GM21367 (cell line): Measurements from ENCODE around the gene KCNE1.

ENCODE experiments used
- ATAC-seq: cut with Tn5 transposase; IDR thresholded peaks from one replicate; pipeline ENCODE4 v1.9.1; 2021; ENCODE audit not compliant: unreplicated experiment

The KCNE1 gene

DNA sequence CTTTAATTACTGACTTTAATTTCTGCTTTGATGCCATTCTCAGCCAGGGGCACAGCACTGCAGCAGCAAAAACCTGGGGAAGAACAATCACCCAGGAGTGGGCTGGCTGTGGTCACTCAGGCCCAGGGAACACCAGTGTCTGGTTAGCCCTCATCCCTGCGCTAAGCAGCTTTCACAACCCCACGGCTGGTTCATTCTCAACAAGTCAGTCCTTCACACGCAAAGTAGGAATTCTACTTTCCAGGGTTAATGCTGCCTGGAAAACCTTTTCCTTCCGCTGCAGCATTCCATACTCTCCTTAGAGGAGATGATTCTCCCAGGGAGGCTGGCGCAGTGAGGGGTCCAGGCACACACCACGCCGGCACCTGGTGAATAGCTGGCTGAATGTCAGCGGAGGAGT is 24.3 kb upstream of the KCNE1 start:
- no peak for ATAC-seq

DNA sequence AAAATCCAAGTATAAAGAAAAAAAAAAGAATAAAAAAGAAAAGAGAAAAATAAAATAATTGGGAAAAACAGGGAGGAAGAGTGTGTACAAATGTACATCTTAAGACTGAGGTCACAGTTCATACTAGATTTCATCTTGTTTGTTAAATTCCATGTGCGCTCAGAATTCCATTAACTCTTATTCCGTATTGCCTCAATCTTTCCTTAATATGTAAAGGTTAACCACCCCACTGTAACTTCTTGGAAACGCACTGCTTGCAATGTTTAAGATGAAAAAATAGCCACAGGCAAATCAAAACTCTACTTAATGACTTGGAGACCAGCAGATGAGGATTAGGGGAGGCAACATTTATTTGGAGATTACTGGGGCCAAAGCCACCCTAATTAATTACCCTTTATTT is 23.9 kb upstream of the KCNE1 start:
- ATAC-seq = no peak

GRCh38 chr21:34534522-34534921 is 22.5 kb upstream of the KCNE1 start:
- ATAC-seq = no peak

DNA sequence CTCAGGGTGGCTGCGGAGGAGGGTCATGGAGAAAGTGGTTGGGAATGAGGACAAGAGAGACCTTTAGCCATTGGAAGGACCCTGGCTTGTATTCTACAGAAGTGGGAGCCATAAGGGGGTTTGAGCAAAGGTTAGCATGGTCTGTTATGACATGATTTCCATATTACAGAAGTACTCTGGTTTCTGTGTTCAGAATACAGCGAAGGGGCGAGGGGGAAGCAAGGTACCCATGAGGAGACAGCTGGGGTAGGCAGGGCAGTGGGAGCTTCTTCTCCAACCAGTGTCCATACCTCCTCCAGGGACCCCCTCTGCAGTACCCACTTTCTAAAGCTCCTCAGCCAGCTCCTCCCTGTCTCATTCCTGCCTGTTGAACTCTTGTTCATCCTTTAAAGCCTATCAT is 21.9 kb upstream of the KCNE1 start:
- no peak for ATAC-seq

GRCh38 chr21:34531399-34531798 is 19.4 kb upstream of the KCNE1 start:
- ATAC-seq = no peak

DNA sequence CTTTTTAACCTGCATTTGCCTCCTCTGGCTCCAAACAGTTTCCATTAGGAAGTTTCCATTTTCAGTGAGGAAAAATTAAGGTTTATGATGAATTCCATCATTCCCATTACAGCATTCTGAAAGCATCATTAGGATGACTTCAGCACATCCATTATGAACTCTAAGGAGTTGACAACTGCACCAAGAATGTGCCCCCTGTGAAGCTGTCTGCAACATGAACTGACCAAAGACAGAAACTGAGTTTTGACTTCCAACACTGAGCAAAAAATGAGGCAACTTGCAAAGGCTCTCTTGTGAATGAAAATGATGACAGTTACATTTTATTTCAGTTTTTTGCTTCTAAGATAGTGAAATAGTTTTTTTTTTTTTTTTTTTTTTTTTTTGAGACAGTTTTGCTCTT is 18.3 kb upstream of the KCNE1 start:
- ATAC-seq = no peak

- ATAC-seq = no peak
Observed at GRCh38 chr21:34528131-34528561, 16.1 kb upstream of the KCNE1 start.

DNA sequence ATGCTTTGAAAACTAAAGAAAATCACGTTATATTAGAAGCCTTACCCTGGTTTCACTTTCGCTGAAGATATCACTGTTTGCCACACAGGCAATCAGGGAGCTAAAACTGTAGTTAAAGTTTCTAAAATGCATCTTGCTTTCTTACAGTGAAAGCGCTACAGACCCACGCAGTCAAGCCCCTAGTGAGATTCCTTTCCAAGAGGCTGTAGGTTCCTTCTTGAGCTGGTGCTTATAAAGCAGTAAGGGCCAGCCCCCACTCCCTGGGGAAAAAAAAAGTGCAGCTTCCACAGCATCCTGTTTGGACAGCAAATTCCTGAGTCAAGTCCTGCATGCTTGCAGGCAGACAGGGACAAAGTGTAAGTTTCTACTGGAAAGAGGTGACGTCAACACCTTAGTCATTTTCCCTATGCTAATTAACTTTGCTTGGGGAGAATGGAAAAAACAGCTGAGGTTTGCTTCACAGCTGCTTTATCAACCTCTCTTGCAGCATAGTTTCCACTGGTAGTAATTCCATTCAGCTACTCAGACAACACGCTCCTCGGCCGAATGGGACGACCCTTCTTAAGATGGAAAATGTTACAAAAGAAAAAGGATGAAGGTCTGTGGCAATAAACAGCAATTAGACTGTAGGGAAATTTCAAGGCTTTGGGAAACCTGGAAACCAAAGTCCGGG is 14.7 kb upstream of the KCNE1 start:
- ATAC-seq = no peak

GRCh38 chr21:34526241-34526617 is 14.2 kb upstream of the KCNE1 start:
- no peak for ATAC-seq

DNA sequence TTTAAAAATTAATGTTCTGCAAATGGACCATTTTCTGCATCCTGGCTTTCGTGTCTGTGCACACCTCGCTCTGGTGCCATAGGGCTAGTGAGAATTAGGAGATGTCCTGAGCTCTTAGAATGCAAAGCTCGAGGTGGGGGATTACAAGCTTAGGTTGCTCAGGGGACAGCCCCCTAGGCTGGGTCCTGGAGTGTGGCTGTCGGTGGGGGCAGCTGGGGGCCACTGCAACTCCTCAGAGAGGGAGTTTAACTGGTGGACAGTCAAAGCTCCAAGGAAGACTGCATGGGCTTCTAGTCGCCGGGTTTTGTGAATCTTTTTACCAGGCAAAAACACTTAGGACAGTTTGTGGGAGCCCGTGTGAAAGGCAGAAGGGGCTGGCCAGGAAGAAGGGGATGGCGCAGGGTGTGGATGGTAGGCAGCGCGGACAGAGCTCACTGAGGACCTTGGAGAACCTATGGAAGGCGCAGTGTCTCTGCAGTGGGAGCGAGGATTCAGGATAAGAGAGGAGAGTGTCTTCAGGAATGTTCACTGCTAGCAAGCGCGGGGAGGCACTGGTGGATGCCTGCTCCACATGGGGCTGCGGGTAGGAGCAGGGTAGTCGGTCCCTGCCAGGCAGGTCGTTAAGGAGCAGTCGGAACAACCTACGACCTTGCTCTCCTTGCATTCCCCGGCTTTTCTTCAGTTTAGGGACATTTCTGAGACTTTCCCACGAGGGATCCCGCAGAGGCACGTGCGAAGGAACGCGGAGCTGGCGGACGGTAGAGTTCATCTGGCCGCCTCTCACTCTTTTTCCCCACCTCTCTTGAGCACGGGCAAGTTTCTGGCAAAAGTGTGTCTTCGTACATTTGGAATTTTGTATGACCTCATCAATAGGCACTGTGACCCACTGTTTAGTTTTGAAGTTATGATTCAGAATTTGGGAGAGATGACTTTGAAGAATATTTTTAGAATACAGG is 12.9 kb upstream of the KCNE1 start:
- ATAC-seq = no peak

- no peak for ATAC-seq
Observed at GRCh38 chr21:34523019-34523555, 11.1 kb upstream of the KCNE1 start.

DNA sequence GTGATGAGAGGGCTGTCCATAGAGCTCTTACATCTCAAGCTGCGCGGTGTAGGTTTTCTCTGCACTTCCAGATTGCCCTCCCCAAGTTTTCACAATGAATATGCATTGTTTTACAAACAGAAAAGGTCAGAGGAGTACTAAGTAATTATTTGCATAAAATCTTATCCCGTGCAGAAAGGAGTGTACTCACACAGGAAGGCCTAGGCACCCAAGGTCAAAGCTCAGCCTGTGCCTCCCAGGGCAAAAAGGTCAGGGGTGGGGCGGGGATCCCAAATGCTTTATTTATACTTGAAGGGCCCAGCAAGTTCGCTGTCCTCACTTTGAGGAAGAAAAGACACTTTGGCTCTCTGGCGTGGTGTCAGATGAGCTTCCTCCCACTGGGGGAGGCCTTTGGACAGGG is 10.3 kb upstream of the KCNE1 start:
- no peak for ATAC-seq

GRCh38 chr21:34521561-34521960 is 9.6 kb upstream of the KCNE1 start:
- ATAC-seq = no peak

DNA sequence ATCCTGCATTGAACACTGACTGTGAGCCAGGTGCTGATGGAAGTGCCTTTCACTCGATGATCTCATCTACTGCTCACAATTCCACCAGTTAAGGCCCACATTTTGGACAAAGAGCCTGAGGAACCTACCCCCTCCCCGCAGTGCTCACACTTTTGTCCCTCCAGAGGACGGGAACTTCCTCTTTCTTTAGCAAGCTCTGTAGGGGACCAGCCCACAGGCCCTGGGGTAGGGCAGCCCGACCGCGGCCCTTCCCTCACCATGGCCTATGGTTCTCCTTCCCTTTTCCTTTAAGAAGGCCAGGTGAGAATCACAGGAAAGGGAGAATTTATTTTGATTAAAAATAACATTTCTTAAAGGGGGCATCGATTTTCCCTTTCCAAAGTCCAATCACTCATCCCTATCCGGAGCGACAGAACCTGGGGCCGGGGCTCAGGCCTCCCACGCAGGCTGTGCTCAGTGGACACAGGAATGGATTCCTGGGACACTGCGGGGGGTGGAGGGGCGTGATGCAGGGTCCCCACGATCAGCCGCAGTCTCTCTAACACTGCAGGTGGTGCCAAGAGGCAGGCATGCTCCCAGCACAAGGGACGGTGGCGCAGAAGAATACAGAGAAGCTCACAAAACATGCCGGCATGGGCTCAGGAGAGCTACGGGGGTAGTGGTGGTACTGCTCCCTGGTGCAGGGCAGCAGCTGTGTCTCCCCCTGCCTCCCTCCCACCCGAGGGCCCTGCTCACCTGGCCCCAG is 8.9 kb upstream of the KCNE1 start:
- ATAC-seq = no peak

DNA sequence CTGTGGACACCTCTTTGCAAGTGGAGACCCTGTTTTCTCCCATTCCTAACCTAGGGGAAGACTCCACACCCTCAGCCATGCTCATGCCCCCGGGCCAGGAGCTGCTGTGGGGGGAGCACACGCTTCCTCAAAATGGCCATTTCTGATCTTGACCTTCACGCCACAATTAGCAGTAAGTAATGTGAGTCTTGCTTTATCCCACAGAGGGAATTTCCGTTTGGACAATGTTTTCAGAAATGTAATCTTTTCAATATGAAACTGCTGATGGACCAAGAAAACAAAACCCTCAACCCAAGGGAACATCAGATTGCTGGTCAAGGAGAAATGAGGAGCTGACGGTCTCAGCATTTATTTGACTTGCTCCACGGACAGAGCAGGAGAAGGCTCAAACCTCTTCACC is 8.3 kb upstream of the KCNE1 start:
- ATAC-seq = no peak

- no peak for ATAC-seq
Observed at GRCh38 chr21:34519694-34520093, 7.7 kb upstream of the KCNE1 start.

DNA sequence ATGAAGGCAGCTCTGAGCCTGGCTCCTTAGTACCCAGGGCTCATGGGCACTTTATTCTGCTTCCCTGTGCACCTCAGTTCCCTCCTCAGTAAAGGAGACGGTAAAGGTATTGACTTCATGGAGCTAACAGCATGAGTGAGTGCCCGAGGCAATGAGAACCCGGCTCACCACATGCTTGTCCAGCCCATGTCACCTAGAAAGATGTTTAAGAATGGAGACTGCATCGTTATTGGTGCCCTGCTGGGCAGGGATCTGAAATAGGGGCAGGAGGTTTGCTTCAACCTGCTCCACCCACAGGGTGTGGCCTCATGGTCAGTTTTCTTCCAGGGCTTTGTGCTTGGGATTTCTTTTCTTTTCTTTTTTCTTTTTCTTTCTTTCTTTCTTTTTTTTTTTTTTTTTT is 7.0 kb upstream of the KCNE1 start:
- no peak for ATAC-seq

- ATAC-seq = no peak
Observed at GRCh38 chr21:34518301-34518700, 6.3 kb upstream of the KCNE1 start.

- no peak for ATAC-seq
Observed at GRCh38 chr21:34517491-34518245, 5.7 kb upstream of the KCNE1 start.

DNA sequence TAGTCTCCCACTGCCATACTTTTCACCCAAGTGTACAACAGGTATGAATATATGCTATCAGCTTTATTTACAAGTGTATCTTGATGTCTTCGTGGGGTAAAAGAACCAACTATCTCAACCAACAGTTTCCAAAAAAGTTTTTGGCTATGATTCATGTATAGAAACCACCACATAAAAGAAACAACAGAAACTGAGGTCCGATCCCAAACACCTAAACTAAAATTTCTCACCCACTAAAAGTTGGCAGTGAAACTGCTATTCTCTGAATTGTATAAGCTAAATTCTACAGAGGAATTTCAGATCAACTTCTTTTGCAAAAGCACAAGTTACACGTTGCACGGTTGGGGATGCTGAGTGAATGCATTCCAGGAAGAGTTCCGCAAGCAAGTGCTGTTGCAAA is 5.0 kb upstream of the KCNE1 start:
- no peak for ATAC-seq
